RWPE1 (cell line): ENCODE data around the gene CHST12.
A peak's percentile ranks its signal among the peaks of the same experiment; 100 is the strongest.

ENCODE experiments used
- CTCF ChIA-PET: fragments of 350-600 bp; sonication (Branson Sonifier 250); formaldehyde crosslinking; extraction: SDS; loops from one replicate; lab custom pipeline; 2021; lab: Yijun Ruan, JAX
- POLR2A ChIA-PET: fragments of 400-600 bp; formaldehyde crosslinking; extraction: SDS; loops from one replicate; lab custom pipeline; 2020; ENCODE audit warnings: antibody characterized with exemption; ENCODE audit not compliant: low non-redundant PET; lab: Yijun Ruan, JAX
- DNase-seq: peaks from one replicate; pipeline ENCODE4 v3.0.0; 2012; ENCODE audit warnings: low spot score
- H3K27ac ChIP-seq: fragments of 450-650 bp; 2 replicates; pipeline ENCODE4 v1.5.1; 2017
- CTCF ChIP-seq: fragments of 450-650 bp; conservative IDR thresholded peaks from 2 replicates; pipeline ENCODE4 v1.5.1; 2017; ENCODE audit warnings: low read depth, mild to moderate bottlenecking

The CHST12 gene

DNA sequence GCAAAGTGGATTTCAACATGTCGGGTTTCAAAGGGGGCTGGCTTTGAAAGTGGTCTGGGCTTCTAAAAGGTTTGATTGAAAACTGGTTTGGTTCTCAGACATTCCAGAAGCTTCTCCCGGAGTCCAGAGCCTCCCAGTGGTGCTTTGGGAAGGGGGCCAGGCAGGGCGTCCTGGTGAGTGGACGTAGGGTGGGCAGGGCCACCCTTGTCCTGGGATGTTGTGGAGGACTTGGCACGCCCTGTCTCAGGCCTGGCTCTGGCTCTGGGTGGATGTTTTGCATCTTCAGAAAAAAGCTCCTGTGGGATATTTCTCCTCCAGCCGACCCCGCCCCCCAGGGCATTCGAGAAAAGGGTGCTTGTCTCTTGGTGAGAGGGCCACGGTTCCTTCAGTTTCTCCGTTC, 41.6 kb downstream of the CHST12 start:
- ChIA-PET CTCF (no interaction called here), POLR2A (interaction anchor here (0.6 kb wide), 1 partner anchor 22 kb away, joined by 5 read pairs; no protein-coding TSS in a partner anchor)
- DNase-seq: no peak
- no peak for TF ChIP-seq CTCF
- H3K27ac ChIP-seq: no peak overlapping the region

- CTCF ChIA-PET: no interaction called here
- POLR2A ChIA-PET: no interaction called here
- no peak for TF ChIP-seq CTCF
- no peak for DNase-seq
- no peak overlapping the region for H3K27ac ChIP-seq
Observed at GRCh38 chr7:2445898-2446555, 42.6 kb downstream of the CHST12 start.

- TF ChIP-seq CTCF: no peak
- DNase-seq: no peak
- POLR2A ChIA-PET: no interaction called here
- CTCF ChIA-PET: interaction anchor here (1.2 kb wide), 1 partner anchor 224 kb away, joined by 3 read pairs; no protein-coding TSS in a partner anchor
- no peak overlapping the region for H3K27ac ChIP-seq
Observed at GRCh38 chr7:2446676-2447075, 43.3 kb downstream of the CHST12 start.

DNA sequence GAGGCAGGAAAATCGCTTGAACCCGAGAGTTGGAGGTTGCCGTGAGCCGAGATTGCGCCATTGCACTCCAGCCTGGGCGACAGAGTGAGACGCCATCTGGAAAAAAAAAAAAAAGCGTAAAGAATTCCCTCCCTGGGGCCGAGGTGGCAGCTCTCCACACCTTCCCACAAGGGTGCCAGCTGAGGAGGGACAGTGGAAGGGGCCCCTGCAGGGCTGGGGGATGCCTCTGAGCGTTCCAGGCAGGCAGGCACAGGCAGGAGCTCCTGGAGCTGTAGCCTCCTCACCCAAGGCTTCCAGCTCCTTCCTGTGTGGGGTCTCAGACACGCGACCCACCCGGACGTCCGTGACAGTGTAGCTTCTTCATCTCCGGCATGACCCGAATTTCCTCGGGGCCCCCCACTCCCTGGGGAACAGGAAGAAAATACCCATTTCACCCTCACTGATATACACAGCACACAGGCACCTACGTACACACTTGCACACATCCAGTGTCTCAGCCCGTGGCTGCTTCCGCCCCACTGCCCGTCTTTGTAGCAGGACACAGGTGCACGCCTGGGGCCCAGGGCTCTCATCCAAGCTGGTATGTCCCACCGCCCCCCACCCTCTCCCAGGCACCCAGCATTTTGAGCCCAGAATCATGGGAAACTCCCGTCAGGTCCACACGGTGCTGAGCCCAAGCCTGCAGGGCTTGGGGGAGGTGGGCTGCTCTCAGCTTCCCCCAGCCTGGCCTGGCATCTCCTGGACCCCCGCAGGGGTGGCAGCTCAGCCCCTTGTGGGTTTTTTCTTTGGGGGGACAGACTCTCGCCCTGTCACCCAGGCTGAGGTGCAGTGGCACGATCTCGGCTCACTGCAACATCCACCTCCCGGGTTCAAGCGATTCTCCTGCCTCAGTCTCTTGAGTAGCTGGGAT, 47.0 kb downstream of the CHST12 start:
- POLR2A ChIA-PET: interaction anchor here (0.7 kb wide), 1 partner anchor 204 kb away, joined by 5 read pairs; no protein-coding TSS in a partner anchor
- TF ChIP-seq CTCF: no peak
- DNase-seq: no peak
- no peak overlapping the region; the same call in 1 of the 2 replicates for H3K27ac ChIP-seq
- CTCF ChIA-PET: interaction anchor here (0.6 to 2.4 kb wide), 9 partner anchors 18 to 464 kb away, joined by 3 to 9 read pairs (median 5); no protein-coding TSS in a partner anchor

GRCh38 chr7:2451171-2452073, 48.0 kb downstream of the CHST12 start:
- CTCF ChIA-PET: interaction anchor here (0.5 to 2.4 kb wide), 17 partner anchors 10 to 896 kb away, joined by 3 to 9 read pairs (median 3); partner anchors contain the start of gene TMEM184A
- POLR2A ChIA-PET: no interaction called here
- TF ChIP-seq CTCF: peak; percentile 96
- peak overlapping the region; percentile 16 for H3K27ac ChIP-seq
- peak; percentile 80 for DNase-seq
